Inflammatory macrophage (primary cell): ENCODE data around the gene PAF1.

Experiments used
- DNase-seq, 2 donors: peaks; one replicate each; pipeline ENCODE4 v3.0.0-alpha.2; 2020 to 2022

Gene PAF1

GRCh38 chr19:39416152-39417120 lies 25.5 kb upstream of the PAF1 start:
- DNase-seq = no peak

- no peak for DNase-seq
These were observed 24.5 kb upstream of the PAF1 start for GRCh38 chr19:39415111-39416046.

GRCh38 chr19:39413911-39414608 lies 23.2 kb upstream of the PAF1 start:
- DNase-seq = no peak

- no peak for DNase-seq
These were observed 22.5 kb upstream of the PAF1 start for GRCh38 chr19:39413272-39413910.

GRCh38 chr19:39412867-39413271 lies 22.0 kb upstream of the PAF1 start:
- DNase-seq = no peak

GRCh38 chr19:39412100-39412866 lies 21.4 kb upstream of the PAF1 start, which contains the start of gene PLEKHG2:
Gene PLEKHG2, plus strand, starts transcription at chr19:39412669. Its CDS starts 1,418 bp downstream, at chr19:39414087.
- peak; percentile 99 to 100 for DNase-seq

- peak; percentile 93 to 95 for DNase-seq
These were observed 20.9 kb upstream of the PAF1 start for GRCh38 chr19:39411832-39412099.

GRCh38 chr19:39411081-39411831 lies 20.4 kb upstream of the PAF1 start:
- peak in 1 of 2 donors; percentile 31 for DNase-seq

- no peak for DNase-seq
These were observed 19.9 kb upstream of the PAF1 start for GRCh38 chr19:39410831-39411080.

- peak; percentile 49 to 69 for DNase-seq
These were observed 19.3 kb upstream of the PAF1 start for GRCh38 chr19:39410017-39410830.

- peak; percentile 71 to 75 for DNase-seq
These were observed 18.5 kb upstream of the PAF1 start for GRCh38 chr19:39409208-39410016.

GRCh38 chr19:39408392-39409207 lies 17.7 kb upstream of the PAF1 start:
- no peak for DNase-seq

GRCh38 chr19:39407660-39408391 lies 16.9 kb upstream of the PAF1 start:
- peak; percentile 29 to 45 for DNase-seq

GRCh38 chr19:39407410-39407659 lies 16.4 kb upstream of the PAF1 start:
- no peak for DNase-seq

GRCh38 chr19:39406656-39407409 lies 15.9 kb upstream of the PAF1 start, which contains the start of gene ZFP36:
Gene ZFP36, plus strand, starts transcription at chr19:39406847. Its CDS starts 58 bp downstream, at chr19:39406905.
- peak; percentile 82 to 91 for DNase-seq

- no peak for DNase-seq
These were observed 15.2 kb upstream of the PAF1 start for GRCh38 chr19:39405958-39406655.
